NCI-H128 (cell line): ENCODE data around the gene CAMKMT.

Experiments
- DNase-seq: peaks from one replicate; lab custom pipeline; 2025; ENCODE audit not compliant: unreplicated experiment; lab: John Stamatoyannopoulos, UW

Gene CAMKMT

GRCh38 chr2:44638649-44639048 is 276.9 kb downstream of the CAMKMT start:
- DNase-seq, result no peak

DNA sequence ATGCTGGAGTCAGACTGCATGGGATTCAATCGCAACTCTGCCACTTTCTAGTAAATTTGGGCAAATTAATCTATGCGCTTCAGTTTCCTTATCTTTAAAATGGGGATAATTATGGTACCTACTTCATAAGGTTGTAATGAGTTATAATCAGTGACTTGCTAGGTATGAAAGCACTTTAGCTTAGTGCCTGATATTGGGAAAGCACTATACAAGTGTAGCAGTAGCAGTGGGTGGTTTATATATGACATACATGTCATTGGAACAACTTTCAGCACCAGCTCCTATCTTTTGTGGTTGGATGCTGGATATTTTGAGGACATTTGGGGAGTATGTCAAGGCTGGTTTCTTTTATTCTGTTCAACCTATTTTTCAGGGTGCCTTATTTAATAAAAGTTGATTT is 277.7 kb downstream of the CAMKMT start:
- no peak for DNase-seq

DNA sequence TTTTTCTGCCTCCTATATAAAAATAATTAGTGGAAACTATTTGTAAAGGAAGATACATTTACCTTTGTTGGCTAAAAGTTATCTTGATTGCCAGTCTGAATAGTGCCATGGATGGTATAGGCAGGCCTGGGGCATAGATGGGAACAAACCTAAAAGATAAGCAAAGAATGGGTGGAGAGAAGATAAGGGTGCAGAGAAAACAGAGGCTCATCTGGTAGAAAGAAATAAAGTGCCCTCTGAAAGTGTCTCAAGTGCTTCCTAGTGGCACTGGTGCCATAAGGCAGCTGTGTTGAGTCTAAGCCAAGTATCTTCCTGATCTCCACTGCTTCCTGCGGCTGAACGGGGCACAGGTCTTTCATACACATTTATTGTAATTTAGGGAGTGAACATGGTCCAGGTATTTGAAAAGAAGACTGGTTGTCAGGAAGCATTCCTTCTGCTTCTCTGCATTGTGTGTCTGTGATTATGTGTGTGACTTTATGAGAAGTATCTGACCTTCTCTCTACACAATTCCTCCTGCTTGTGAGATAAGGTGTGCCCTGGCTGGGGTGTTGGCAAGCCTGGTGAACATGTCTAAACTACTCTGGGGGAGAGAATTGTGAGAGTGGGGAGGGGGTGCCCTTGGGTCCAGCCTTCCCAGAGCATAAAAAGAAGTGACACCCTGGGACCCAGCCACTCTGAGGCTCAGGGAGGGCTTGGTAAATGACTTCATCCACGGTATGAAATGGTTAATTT is 280.5 kb downstream of the CAMKMT start:
- no peak for DNase-seq

GRCh38 chr2:44645937-44646336 is 284.2 kb downstream of the CAMKMT start:
- no peak for DNase-seq

DNA sequence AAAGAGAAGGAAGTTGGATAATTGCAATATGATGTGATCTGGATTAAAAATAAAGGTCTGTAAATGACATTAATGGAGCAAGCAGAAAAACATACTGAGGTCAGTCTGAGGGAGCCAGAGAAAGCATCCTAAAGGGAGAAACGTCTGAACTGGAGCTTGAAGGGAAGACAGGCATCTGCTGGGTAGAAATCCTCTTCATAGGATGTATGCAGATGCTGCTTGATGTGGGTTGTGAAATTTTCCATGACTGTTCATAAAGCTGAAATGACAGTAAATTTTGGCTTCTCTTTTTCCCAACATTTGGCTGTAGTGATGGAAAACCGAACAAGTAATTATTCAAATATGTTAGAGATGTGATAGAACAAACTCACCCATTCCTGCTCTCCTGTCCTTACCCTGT is 287.6 kb downstream of the CAMKMT start:
- no peak for DNase-seq

GRCh38 chr2:44650796-44651195 is 289.0 kb downstream of the CAMKMT start:
- DNase-seq, result no peak

DNA sequence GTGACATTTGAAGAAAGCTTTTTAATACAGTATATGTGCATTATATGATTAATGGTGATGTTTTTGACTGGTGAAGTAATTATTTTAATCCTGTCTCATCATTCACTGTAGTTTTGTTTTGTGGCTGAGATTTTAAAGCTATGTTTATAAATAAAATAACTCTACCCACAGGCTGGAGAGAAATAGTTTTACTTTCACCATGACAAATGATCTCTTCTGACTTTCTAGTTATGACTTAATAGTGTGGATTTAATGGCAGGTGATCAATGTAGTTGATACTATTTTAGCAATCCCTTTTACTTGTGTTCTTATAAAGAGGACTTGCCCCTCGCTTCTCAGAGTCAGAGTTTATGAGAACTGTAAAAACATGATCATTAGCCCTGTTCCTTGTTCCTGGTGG is 290.2 kb downstream of the CAMKMT start:
- no peak for DNase-seq

- no peak for DNase-seq
Observed at GRCh38 chr2:44652701-44653100, 291.0 kb downstream of the CAMKMT start.

DNA sequence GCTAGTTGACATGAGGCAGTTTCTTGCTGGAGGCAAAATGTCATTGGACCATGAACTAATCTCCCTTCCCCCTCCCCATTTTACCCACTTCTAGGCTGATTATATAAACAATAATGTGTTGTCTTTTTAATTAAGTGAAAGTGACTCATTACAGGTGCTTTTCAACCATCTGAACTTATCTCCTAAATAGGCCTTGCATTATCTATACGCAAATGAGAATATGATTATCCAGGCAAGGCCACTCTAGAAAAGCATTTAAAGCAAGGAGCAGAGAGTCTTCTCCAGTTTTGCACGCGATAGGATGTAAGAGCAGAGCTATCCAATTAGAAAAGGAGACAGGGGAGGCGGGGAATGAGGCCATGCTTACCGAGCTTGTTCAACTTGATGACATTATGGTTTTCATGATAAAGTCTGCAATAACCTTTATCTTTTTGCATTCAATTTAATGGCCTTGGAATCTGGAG is 293.7 kb downstream of the CAMKMT start:
- DNase-seq, result no peak

- DNase-seq, result no peak
Observed at GRCh38 chr2:44656460-44656859, 294.7 kb downstream of the CAMKMT start.

- DNase-seq, result no peak
Observed at GRCh38 chr2:44663471-44664073, 301.8 kb downstream of the CAMKMT start.

DNA sequence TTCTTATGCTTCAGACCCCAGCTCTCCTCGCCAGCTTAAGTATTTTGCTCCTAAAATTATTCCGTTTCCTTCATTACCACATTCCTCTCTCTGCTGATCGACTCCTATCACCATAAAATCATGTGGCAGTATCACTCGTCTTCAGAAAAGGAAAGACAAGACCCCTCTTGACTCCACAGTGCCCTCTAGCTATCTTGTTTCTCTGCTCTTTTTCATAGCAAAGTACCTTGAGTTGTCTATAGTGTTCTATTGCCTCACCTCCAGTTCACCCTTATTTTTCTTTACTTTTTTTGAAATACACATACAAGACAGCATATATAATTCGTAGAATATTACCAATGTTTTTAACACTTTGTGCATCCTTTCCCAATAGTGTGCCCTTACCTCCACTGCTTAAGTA is 306.6 kb downstream of the CAMKMT start:
- no peak for DNase-seq

- DNase-seq, result no peak
Observed at GRCh38 chr2:44671276-44671675, 309.5 kb downstream of the CAMKMT start.

GRCh38 chr2:44671916-44672315 is 310.2 kb downstream of the CAMKMT start:
- no peak for DNase-seq

DNA sequence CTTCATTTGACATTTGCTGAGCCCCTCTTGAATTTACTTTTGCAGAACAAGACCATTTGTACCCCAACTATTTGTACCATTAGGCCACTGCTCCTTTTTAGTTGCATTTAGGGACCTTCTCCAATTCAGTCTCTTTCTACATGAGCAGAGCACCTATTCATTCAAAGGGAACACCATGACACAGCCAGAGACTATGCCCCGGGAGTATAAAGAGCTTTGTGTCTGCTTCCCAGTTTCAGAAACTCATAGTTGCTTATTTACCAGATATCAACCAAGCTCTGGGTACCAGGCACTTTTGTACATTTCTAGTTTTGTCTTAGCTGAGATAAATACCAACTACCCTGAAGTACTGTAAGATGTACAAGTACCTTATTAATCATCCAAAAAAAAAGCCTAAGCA is 310.7 kb downstream of the CAMKMT start:
- no peak for DNase-seq

- DNase-seq, result peak; percentile 7
Observed at GRCh38 chr2:44674473-44675284, 312.9 kb downstream of the CAMKMT start.

GRCh38 chr2:44676379-44676778 is 314.6 kb downstream of the CAMKMT start:
- no peak for DNase-seq

- no peak for DNase-seq
Observed at GRCh38 chr2:44679584-44679983, 317.8 kb downstream of the CAMKMT start.

GRCh38 chr2:44679990-44680389 is 318.2 kb downstream of the CAMKMT start:
- DNase-seq, result no peak

- peak; percentile 43 for DNase-seq
Observed at GRCh38 chr2:44680424-44680971, 318.8 kb downstream of the CAMKMT start.

DNA sequence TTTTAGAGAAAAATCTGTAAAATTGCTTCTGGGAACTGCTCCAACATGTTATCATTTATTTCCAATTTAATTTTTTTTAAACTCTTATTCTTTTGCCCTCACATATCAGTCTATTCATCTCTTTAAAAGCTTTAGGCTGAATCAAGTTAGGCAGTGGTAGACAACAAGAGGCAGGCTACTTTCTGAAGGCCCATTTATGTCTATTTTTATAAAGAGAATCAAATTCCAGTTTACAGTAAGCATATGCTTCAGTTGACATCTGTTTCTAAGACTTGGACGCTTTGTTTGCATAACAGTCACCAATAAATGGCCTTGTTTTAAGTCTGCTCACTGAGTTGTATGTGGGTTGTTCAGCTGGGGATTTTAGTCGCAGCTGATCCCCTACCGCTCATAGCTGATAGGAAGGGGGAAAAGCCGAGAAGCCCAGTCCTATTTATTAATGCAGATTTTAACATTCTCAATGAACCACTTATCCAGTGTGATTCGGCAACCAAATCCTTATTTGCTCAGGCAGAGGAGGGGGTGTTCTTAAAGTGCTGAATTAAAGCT is 319.3 kb downstream of the CAMKMT start:
- peak; percentile 43 for DNase-seq
